ENCODE results near the gene KREMEN2.

Gene KREMEN2

DNA sequence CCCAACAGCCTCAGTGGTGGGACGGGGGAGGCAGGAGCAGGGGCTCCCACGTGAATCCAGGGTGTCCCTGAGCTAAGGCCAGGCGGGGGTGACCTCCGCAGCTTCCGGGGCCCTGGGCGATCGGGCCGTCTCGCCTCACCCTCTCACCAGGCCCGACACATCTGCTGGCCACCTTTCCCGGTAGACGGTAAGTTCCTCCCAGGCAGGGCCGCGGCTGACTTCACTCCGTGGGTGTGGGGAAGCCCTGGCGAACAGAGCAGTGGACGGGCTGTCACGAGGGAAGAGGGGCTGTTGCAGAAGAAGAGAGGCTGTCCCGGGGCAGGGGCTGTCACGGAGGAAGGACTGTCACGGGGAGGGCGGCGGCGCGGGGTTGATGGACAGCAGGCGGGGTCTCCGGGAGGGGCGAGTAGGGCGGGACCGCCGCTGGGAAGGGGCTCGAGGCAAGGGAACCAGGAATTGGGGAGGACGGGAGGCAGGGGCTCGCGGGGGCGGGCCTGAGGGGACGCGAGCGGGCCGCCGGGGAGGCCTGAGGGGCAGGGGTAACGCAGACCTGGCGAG lies 15.7 kb downstream of the KREMEN2 start:
- no peak for DNase-seq (ENCODE audit: low spot score)

DNA sequence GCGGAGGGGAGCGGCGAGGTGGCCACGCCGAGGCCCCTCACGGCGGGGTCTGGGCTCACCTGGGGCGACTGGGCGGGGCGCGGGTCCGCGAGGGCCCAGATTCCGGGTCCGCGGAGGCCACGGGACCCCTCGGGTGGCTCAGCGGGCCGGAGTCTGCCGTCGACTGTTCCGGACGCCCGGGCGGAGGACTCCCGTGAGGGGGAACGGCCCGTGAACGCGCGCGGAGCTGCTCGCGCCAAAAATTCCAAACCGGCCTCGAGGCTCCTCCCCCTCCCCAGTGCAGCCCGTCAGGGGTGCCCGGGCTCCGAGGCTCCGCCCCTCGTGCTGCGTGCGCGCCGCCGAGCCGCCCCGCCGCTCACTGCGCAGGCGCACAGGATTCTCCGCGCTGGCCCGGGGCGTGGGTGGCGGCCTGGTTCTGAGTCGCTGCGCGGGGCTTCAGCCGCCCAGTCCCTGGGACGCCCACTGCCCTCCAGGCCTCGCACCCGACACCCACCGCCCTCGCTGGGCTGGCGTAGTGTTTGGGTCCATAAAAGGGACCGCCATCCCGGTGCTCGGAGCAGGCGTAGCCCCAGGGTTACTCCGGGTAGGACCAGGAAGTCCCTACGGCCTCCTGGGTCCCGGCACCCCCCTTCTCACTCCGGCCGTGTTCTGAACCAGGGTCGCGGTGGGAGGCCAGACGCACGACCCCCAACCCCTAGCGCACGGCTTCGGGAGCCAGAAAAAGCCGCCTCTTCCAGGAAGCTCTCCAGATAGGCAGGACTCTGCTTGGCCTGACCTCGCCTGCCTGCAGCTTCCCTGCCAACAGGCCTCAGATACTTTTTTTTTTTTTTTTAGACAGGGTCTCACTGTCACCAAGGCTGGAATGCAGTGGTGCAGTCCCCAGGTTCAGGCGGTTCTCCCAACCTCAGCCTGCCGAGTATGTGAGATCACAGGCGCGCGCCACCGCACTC lies 16.4 kb downstream of the KREMEN2 start, which contains the start of gene PKMYT1:
Gene PKMYT1, minus strand, starts transcription at position 220 of the 950 bp plus-strand sequence. CDS start 789 bp downstream, outside the sequence.
- peak; percentile 99 for DNase-seq (ENCODE audit: low spot score)

DNA sequence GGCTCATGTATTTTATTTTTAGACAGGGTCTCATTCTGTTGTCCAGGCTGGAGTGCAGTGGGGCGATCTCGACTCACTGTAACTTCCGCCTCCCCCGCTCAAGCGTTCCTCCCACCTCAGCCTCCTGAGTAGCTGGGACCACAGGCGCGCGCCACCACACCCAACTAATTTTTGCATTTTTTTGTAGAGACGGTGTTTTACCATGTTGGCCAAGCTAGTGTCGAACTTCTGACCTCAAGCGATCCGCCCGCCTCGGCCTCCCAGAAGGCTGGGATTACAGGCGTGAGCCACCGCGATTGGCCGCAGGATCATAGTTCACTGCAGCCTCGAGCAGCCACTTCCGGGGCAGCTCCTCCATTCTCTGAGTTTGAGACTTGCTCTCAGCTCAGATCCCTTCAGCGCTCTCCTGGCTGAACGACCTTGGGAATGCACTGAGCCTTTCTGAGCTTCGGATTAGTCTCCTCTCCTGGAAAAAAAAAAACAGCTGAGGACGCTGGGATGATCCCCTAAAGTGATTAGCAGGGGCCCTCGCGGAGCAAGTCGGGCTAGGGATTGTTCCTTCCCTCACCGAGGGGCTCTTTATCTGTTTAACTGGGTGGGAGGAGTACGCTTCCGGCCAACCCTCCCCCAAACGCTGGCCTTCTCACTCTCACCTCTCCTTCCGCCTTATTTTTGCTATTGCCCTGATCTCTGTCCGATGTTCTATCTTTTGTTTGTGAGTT lies 17.3 kb downstream of the KREMEN2 start:
- peak; percentile 59 for DNase-seq (ENCODE audit: low spot score)

DNA sequence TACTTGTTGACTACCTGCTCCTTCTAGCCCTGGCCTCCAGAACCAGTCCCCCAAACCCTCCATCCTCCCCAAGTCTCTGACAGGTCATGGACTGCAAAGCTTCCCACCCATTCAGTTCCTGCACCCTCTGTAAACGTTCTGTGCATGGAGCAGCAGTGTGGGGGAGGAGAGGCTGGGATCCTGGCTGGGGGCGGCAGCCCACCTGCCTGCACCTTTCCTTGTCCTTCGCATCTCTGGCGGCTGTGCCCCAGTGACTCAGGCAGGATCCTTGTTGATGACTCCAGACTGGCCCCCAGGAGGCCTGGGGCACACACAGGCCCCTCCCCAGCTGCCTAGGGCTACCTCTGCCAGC lies 17.8 kb downstream of the KREMEN2 start:
- no peak for DNase-seq (ENCODE audit: low spot score)

GRCh38 chr16:2982402-2982801 lies 18.3 kb downstream of the KREMEN2 start:
- no peak for DNase-seq (ENCODE audit: low spot score)

DNA sequence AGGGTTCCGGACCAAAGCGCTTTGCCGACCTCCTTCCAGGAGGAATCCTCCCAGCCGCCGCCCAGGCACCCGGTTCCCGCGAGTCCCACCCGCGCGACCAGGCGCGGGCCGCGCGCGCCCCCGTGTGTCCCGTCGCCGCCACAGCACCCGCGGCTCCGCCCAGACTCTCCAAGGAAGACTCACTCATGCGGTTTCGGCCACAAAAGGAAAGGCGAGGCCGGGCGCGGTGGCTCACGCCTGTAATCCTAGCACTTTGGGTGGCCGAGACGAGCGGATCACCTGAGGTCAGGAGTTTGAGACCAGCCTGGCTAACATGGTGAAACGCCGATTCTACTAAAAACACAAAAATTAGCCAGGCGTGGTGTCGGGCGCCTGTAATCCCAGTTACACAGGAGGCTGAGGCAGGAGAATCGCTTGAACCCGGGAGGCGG lies 19.6 kb downstream of the KREMEN2 start:
- peak; percentile 93 for DNase-seq (ENCODE audit: low spot score)

DNA sequence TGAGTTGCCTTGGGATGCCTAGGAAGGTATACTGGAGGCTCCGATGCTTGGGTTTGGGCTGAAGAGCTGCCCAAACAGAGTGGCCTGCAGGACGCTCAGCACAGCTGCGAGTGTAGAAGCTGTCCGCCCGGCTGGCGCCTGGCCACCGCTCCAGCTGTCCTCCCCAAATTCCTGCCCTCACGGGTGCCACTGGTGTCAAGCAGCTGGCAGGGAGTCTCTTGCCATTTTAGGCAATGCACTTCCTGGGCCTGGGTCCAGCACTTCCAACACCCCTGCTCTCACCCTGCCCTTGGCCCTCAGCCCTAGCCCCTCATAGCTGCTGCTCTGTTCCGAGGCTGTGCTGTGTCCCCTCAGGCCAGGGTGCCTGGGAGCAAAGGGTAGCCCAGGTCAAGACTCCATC lies 21.4 kb downstream of the KREMEN2 start:
- no peak for DNase-seq (ENCODE audit: low spot score)

- no peak for DNase-seq (ENCODE audit: low spot score)
These were observed 21.8 kb downstream of the KREMEN2 start for GRCh38 chr16:2985893-2986355.

GRCh38 chr16:2986623-2987188 lies 22.6 kb downstream of the KREMEN2 start:
- no peak for DNase-seq (ENCODE audit: low spot score)

DNA sequence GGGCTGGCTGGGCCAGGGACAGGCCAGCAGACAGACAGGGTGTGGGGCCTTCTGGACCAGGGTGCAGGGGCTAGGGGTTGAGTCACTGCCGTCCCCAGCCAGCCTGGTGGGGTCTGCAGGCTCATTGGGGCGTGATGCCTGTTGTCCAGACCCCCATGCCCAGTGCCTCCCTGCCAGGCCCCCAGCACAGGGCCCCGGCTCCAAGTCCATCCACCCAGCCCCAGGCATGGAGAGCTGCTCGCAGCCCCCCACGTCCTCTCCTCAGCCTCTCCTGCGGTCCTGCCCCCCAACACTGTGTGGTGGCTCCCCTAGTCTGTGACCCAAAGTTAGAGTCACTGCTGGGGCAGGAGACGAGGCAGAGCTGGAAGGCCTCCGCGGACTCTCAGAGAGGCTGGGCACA lies 23.2 kb downstream of the KREMEN2 start:
- no peak for DNase-seq (ENCODE audit: low spot score)

- DNase-seq (ENCODE audit: low spot score), result no peak
These were observed 23.8 kb downstream of the KREMEN2 start for GRCh38 chr16:2987833-2988232.

DNA sequence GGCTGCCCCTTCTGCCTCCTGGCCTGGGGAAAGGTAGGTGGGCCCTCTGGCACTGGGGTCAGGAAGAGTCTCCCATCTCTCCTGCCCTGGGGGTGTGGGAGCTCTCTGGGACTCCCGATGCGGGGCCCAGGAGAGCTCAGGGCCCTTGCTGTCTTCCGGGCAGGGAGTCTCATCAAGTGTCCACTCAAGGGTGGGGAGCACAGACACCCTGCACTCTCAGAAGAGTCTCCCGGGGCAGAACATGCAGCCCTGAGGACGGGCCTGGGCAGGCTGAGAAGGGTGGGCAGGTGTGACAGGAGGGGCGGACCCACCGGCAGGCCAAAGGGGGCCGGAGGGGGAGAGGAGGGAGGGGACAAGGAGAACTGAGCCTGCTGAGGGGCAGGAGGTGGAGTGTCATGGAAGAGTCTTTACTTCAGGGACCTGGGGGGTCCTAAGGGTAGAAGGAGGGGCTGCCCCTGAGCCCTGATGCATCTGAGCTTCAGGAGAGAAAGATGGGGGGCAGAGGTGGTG lies 24.6 kb downstream of the KREMEN2 start:
- DNase-seq (ENCODE audit: low spot score), result no peak

DNA sequence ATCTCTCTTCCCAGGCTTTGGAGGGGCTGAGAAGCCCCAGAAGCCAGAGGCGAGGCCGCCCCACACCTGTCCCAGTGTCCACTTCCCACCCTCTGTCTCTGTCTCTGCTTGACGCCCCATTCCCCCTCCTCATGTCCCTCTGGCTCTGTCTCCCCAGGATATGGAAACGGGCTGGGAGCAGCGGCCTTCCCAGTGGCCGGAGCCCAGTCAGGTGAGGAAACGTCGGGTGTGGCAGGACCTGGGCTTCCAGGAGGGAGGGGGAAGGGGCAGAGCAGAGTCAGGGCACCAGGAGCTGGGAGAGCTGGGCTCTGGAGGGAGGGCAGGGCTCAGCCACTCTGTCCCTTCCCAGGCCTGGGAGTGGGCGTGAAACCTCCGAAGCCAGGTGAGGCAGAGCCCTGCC lies 26.8 kb downstream of the KREMEN2 start:
- no peak for DNase-seq (ENCODE audit: low spot score)

GRCh38 chr16:2991566-2992261 lies 27.6 kb downstream of the KREMEN2 start:
- no peak for DNase-seq (ENCODE audit: low spot score)

GRCh38 chr16:2992383-2993081 lies 28.5 kb downstream of the KREMEN2 start:
- DNase-seq (ENCODE audit: low spot score), result no peak

DNA sequence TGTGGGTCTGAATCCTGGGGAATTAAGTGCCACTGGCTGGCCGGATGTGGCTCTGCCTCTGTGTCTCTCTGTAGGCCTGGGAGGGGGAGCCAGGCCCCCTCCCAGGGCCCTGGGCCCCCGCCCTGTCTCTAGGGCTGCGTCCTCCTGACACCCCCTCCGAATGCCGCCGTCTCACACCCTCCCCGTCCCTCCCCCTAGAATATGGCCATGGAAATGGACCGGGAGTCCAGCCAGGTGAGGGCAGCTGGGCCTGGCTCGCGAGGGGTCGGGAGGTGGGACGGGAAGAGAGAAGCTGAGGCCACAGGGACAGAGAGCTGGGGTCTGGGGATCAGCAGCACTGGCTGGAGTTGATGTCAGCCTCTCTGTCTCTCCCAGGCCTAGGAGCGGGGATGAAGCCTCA lies 32.2 kb downstream of the KREMEN2 start:
- no peak for DNase-seq (ENCODE audit: low spot score)

- DNase-seq (ENCODE audit: low spot score), result no peak
These were observed 35.9 kb downstream of the KREMEN2 start for GRCh38 chr16:2999929-3000328.

DNA sequence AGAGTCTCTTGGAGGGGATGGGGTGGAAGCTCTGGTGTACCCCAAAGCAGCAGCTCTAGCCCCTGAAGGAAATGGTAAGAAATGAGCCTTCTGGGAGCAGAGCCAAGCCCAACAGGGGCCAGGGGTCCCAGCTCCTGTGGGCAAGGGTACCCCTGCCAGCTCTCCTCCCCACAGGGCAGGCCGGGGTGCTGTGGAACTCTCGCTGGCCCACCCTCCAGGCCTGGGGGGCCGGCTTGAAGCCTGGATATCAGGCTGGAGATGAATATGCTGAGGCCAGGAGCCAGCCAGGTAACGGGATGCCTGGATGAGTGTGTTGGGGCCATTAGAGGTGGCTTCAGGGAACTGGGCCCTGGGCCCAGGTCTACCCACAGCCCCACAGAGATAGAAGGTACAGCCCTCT lies 36.5 kb downstream of the KREMEN2 start:
- DNase-seq (ENCODE audit: low spot score), result no peak

GRCh38 chr16:3001316-3001715 lies 37.2 kb downstream of the KREMEN2 start:
- DNase-seq (ENCODE audit: low spot score), result no peak

DNA sequence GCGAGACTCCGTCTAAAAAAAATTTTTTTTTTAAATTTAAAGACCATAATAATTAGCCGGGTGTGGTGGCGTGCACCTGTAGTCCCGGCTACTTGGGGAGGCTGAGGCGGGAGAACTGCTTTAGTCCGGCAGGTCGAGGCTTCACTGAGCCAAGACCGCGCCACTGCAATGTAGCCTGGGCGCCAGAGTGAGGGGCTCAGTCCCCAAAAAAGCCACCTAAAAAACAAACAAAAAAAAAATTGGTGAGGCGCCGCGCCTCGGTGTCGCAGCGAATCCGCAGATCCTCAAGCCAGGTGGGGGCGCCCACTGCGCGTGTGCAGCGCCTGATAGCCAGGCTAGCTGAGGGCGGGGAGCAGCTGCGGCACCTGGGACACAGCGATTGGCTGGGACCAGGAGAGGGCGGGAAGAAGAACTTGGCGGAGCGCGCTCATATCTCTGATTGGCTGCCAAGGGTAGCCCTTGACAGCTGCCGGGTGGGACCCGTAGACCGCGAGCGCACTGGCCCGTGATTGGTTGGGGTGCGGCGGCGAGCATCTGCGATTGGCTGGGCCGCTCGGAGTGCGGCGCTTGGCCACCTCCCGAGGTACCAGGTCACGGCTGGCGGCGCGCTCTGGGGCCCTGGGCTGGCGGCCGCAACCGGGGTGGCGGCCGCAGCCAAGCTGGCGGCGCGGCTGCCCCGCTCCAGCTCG lies 39.7 kb downstream of the KREMEN2 start:
- DNase-seq (ENCODE audit: low spot score), result peak; percentile 98

All from HuH-7 (cell line).